Stimulated activated CD8-positive, alpha-beta memory T cell treated with anti-CD3 and anti-CD28 coated beads, Interleukin-4, amount 100 ng/mL, for 1 hour (primary cell): ENCODE measurements around the gene ADNP.
"Not testable (repeated sequence)": the region's sequence is repeated elsewhere in the genome, so short reads cannot be mapped to it uniquely, and the experiment has no call there.

Experiments used
- DNase-seq, 2 donors: peaks; one replicate each; pipeline ENCODE4 v3.0.0-alpha.2; 2020; ENCODE audit warnings: low read depth in 2 of 2, low spot score in 1 of 2

Gene ADNP

GRCh38 chr20:50931306-50932015, at the start of gene ADNP:
Gene ADNP (minus strand): TSS chr20:50931437. CDS start chr20:50903996, 27,441 bp downstream.
- DNase-seq: peak; percentile 77 to 82

- no peak for DNase-seq
Measured at GRCh38 chr20:50980071-50980681, 48.9 kb upstream of the ADNP start.

GRCh38 chr20:50978533-50978932, 47.3 kb upstream of the ADNP start:
- DNase-seq: not testable (repeated sequence)

DNA sequence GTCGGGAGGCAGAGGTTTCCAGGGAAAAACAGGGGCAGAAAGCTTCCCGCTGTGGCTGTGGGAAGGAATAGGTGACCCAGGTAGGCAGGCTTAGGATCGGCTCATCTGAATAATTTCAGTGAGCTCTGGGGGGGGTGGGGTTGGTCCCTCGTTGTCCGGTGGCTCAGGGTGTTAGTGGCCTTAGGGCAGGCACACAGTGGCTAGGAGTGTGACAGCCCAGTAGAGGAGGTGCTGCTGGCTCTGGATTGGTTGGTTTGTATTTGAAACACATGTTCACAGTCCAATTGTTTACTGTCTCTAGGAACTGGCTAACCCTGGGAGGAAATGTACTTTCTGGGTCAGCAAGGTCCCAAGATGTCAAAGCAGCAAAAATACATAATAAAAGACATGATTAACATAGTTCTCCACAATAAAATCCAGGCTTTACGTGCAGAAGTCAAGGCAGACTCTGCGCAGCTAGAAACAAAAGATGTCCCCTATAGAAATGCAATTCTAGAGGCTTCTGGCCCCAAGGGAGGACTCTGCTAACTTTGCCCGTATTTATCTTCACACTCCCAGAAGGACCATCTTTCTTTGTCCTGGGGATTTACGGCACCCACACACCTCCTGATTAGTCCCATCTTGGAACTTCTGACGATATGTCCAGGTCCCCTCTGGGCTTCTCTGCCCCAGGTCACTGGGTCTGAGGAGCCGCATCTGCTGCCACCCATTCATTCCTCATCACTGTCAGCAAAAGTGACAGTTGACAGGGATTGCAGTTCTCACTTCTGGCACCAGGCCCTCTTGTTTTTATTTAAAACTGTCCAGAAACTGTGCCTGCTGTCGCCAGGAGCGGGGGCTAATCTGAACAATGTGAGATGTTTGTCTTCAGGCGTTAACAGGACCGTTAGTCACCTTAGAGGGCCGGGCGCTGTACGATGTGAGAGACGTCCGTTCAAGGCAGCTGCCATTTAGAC, 46.1 kb upstream of the ADNP start:
- DNase-seq: no peak

DNA sequence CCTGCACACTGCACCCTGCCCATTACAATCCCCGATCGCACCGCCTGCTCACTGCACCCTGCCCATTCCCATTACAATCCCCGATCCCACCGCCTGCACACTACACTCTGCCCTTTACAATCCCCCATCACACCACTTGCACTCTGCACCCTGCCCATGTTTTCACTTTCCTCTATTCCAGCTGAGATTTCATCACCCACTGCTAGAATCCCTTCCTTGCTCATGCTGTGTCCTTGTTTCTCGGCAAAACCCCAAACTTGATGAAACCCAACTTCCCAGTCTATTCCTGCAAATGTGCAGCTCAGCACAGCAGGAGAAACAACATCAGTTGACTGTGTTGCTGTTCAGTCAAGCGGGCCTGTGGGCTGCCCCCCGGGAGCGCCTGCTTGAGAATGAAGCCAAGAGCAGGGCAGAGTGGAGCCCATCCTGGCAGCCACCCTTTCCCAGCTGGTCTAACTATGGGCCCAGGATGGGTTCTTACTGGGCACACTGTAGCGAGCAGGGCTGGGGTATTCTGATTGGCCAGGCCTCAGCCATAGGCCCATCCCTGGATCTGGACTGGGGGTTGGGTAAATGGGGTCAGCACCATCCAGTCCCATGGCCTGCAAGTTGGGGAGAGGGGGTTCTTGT, 44.6 kb upstream of the ADNP start:
- no peak for DNase-seq

GRCh38 chr20:50969912-50970311, 38.7 kb upstream of the ADNP start:
- DNase-seq: no peak

- DNase-seq: no peak
Measured at GRCh38 chr20:50969435-50969834, 38.2 kb upstream of the ADNP start.

DNA sequence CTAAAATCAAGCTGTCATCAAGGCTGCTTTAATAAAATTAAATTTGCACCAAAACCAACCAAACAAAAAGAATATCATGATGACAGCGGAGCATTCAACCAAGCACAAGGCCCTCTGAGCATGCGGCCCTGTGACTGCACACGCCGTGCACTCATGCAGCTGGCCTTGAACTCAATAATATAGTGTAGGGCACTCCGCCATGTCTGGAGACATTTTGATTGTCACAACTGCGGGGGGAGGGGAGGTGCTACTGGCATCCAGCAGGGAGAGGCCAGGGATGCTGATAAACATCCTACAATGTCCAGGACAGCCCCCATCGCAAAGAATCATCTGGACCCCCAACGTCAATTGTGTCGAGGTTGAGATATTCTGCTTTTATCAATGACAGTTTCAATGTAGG, 37.1 kb upstream of the ADNP start:
- no peak for DNase-seq

DNA sequence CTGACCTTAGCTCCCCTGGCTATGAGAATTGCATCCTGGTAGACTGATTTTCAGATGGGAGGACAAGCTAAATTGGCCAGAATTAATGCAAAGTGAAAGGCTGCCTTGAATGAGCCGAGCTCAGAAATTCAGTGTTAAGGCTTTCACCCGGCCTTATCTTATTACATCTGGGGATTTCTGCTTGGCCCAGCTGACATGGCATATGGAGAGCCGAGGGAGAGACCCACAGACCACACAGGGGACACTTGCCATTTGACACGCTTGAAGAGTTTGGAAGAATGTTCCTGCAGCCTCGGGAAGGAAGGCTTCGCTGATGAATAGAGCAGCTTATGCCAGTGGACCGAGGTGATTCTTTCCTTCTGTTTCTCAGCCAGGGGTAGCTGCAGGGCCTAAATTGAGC, 36.3 kb upstream of the ADNP start:
- no peak for DNase-seq

DNA sequence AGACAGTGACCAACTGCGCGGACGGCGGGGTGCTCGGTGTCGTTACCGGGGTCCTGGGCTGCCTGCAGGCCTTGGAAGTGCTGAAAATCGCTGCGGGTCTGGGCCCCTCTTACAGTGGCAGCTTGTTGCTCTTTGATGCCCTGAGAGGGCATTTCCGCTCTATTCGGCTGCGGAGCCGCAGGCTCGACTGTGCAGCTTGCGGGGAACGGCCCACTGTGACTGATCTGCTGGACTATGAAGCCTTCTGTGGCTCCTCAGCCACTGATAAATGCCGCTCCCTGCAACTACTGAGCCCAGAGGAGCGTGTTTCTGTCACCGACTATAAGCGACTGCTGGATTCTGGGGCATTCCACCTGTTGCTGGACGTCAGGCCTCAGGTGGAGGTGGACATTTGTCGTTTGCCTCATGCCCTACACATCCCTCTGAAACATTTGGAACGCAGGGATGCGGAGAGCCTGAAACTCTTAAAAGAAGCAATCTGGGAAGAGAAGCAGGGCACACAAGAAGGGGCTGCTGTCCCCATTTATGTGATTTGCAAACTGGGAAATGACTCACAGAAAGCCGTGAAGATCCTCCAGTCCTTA, 28.4 kb upstream of the ADNP start:
- DNase-seq: no peak

- peak; percentile 65 to 74 for DNase-seq
Measured at GRCh38 chr20:50958615-50959542, 27.6 kb upstream of the ADNP start, which contains the start of gene MOCS3. Gene MOCS3 (plus strand): TSS chr20:50958818. CDS start chr20:50958843, 25 bp downstream.

DNA sequence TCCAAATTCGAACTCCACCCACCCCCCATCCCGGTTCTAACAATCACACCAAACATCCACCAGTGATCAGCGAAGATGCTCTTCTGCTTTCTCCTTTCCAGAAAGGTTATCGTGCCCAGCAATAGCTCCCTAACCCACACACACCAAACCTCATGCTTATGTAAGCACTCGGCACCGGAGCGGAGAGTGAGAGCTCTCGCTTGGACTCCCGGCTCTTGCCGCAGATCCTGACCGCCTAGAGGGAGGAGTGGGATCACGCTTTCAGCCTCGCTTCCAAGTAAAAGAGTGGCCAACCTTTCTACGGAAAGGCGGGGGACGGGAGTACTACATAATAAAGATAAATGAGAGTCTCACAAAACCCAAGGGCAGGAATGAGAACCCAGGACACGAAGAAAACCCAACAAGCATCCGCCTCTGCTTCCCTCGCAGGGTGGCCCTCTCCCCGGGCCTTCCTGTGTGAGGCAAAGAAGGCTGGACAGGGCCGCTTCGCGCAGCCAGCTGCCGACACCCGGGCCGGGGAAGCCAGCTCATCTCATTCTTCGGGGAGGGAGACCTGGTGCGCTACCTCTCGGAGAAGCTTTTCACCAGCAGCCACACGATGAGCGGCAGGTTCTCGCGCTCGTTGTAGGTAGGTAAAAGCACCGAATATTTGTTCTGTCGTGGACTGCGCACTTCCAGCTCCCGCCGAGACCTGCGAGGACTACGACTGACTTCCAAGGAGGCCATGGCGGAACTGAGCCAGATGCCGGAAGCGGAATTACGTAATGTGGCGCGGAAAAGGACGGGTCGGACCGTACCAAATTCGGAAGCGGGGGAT, 26.8 kb upstream of the ADNP start, which contains the start of gene DPM1:
DPM1 (minus strand) TSS at position 735 of the 817 bp plus-strand sequence; CDS start at position 726, 9 bp downstream.
- peak; percentile 78 to 82 for DNase-seq

- DNase-seq: no peak
Measured at GRCh38 chr20:50957276-50957675, 26.0 kb upstream of the ADNP start.

- no peak for DNase-seq
Measured at GRCh38 chr20:50953821-50954220, 22.6 kb upstream of the ADNP start.

DNA sequence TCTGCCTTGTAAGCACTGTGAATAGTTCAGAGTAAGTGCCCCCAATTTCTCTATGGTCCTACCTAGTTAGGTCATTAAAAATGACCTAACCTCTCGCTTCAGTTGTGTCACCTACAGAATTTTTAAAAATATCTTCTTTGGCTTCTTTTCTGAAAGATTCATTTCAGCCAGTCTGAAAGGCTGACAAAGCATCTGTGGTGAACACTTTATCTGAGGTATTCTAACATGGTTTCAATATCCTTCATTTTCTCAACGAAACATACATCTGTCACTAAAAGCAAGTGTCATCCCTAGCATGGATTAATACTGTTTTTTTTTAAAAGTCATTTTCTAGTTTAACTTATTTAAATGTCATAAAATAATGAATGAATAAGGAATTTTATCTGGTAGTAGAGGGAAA, 22.0 kb upstream of the ADNP start:
- no peak for DNase-seq

DNA sequence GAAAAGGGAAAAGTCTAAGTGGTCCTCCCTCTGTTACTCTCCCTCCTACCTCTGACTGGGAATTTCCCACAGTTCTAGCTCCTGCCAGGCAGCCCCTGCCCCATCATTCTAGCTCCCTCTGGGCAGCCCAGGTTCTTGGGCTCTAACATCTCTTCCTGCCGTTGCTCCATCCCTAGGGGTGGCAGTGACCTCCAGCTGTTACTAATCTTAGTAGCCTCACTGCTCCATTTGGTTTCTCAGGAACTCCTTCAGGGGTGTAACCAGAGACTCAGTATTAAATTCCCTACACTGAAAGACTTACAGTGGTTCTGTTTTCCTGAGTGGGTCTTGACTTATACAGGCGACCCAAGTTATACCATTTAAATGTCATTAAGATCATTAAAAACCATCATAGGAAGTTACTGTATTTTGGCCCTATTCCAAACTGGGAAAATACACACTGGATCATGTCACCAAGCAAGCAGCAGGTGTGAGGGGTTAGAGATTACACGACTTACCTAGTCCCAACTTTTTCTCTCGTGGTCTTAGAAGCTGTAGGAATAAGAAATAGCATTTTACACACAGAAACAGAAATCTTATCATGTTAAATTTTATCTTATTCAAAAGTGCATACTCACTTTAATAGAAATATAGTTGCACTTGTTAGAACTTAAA, 17.0 kb upstream of the ADNP start:
- no peak for DNase-seq

DNA sequence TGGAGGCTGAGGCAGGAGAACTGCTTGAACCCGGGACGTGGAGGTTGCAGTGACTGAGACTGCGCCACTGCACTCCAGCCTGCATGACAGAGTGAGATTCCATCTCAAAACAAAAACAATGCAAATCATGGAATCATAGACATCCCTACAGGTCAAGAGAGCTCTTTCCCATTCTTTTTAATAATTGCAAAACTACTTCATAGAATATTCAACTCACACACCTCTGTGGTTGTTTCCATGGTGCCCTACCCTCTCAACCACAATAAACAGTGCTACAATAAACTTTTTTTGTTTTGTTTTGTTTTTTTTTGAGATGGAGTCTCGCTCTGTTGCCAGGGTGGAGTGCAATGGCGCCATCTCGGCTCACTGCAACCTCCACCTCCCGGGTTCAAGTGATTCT, 11.8 kb upstream of the ADNP start:
- DNase-seq: no peak

DNA sequence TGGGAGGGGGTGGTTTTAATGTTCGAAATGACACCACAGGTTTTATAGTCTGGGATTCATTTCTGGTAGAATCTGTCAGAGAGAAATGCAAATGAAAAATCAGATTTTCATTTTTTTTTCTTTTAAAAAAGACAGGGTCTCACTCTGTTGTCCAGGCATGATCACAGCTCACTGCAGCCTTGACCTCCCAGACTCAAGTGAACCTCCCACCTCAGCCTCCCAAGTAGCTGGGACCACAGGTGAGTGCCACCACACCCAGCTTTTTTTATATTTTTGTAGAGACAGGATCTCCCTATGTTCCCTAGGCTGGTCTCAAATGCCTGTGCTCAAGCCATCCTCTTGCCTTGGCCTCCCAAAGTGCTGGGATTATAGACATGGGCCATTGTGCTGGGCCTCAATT, 2.4 kb upstream of the ADNP start:
- no peak for DNase-seq
